ENCODE data around the gene FXYD5.
"Not testable (repeated sequence)": the region's sequence is repeated elsewhere in the genome, so short reads cannot be mapped to it uniquely, and the experiment has no call there.

The FXYD5 gene

DNA sequence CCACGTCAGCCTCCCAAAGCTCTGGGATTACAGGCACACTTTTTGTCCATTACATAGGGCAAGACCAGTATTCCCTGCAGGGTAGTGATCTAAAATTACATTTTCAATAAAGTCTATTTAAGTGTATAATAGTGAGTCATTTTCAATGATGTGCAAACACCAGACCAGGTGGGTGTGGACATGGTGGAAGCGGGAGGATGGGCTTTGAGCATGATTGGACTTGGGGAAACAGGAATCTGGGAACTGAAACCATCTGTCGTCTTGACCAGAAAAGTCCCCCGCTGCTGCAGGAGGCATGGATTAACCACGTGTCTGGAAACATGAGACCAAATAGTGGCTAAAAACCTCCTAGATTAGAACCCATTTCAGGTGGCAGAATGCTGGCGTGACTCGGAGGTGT lies 34.0 kb upstream of the FXYD5 start:
- no peak for DNase-seq
- ATAC-seq, result no peak

DNA sequence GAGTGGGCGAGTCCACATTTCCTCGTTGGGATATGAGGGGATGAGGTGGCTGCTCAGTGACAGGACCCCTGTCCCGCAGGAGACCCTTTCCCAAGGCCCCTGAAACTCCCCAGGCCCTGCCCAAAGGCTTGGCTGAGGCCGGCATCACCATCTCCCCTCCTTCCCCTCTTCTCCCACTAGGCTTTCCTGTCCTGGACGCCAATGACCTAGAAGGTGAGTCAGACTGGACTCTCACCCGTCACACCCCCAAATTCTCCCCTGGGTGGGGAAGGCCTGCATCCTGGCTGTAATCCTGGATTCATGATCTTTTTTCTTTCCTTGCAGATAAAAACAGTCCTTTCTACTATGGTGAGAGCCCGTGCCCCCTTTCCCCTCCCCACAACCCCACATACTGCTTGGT lies 33.6 kb upstream of the FXYD5 start:
- ATAC-seq (no peak), DNase-seq (no peak)

DNA sequence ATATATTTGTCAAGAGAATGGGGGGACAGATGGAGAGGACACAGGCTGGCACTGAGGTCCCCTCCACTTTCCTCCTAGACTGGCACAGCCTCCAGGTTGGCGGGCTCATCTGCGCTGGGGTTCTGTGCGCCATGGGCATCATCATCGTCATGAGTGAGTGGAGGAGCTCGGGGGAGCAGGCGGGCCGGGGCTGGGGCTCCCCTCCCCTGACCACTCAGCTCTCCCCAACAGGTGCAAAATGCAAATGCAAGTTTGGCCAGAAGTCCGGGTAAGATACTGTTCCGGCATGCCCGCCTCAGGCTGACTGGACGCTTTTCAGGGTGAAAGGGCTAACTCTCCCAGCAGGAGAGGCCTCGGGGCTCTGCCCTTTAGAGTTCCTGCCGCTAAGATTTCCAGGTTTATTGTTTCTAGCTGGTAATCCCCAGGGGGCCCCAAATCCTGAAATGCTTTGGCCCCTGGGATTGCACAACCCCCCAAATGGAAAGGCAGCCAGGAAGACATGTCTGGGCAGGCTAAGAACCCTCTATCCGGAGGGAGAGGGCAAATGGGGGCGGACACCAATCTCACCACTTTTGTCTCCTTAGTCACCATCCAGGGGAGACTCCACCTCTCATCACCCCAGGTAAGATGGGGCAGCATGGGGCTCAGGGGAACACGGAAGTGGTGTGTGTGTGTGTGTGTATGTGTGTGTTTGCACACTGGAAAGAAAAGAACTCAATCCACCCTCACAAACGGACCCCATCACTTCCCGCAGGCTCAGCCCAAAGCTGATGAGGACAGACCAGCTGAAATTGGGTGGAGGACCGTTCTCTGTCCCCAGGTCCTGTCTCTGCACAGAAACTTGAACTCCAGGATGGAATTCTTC lies 31.6 kb upstream of the FXYD5 start:
- no peak for DNase-seq
- no peak for ATAC-seq

DNA sequence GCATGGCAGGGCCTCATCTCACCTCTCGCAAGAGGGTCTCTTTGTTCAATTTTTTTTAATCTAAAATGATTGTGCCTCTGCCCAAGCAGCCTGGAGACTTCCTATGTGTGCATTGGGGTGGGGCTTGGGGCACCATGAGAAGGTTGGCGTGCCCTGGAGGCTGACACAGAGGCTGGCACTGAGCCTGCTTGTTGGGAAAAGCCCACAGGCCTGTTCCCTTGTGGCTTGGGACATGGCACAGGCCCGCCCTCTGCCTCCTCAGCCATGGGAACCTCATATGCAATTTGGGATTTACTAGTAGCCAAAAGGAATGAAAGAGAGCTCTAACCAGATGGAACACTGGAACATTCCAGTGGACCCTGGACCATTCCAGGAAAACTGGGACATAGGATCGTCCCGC lies 31.0 kb upstream of the FXYD5 start:
- ATAC-seq (no peak), DNase-seq (no peak)

DNA sequence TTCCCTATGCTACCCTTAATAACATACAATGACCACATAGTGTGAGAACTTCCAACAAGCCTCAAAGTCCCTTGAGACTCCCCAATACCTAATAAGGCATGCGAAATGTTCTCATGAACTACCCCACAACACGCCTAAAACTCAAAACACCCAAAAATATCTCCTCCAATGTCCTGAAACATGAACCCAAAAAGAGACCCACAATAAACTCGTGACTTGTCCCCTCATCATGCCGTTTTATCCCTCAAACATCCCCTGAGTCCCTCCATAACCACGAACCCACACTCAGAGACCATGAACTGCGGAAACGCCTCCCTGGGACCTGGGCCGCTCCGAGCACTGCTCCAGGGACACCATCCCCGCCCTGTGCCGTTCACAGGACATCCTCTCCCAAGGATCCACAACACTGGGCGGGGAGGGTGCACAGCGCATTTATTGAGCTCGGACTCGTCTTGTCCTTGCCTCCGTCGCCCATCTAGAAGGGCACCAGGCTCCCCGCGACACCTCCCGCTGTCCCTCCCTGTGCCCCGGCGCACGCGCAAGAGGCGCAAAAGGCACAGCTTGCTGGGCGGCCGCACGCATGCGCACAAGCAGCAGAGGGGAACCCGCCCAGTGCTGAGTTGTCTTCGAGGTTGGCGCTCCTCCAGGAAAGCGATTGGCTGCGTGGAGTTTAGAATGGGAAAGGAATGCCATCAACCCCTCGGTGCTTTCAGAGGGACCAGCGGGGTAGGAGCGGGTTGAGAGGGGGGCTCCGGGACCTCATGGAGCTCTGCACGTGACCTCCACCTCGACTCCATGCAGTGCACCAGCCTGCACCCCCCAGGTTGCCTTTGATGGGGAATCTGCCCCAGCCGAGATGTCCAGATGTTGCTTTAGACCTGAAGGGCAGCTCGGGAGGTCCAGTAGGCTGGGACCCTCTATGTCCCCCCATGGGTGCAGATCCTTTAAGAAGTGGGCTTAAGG lies 30.2 kb upstream of the FXYD5 start:
- ATAC-seq (peak; percentile 91), DNase-seq (peak; percentile 91)

DNA sequence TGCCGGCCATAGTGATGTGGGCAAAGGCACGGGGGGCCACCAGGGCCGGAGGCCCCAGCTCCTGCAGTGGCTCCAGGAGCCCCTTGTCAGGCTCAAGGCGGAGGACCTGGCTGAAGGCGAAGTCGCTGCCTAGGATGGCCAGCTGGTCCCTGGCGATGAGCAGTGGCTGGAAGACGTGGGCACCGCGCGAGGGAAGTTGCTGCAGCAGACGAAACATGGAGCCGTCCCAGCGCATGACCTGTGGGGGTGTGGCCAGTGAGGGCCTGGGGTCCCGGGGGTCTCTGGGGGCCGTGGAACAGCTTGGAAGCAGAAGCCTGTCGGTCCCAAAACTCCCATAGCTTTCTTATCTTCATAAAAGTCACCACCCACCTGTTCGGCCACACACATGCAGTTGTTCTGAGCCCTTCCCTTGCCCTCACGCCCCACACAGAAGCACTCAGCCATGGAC lies 29.2 kb upstream of the FXYD5 start:
- DNase-seq, result no peak
- ATAC-seq, result no peak

DNA sequence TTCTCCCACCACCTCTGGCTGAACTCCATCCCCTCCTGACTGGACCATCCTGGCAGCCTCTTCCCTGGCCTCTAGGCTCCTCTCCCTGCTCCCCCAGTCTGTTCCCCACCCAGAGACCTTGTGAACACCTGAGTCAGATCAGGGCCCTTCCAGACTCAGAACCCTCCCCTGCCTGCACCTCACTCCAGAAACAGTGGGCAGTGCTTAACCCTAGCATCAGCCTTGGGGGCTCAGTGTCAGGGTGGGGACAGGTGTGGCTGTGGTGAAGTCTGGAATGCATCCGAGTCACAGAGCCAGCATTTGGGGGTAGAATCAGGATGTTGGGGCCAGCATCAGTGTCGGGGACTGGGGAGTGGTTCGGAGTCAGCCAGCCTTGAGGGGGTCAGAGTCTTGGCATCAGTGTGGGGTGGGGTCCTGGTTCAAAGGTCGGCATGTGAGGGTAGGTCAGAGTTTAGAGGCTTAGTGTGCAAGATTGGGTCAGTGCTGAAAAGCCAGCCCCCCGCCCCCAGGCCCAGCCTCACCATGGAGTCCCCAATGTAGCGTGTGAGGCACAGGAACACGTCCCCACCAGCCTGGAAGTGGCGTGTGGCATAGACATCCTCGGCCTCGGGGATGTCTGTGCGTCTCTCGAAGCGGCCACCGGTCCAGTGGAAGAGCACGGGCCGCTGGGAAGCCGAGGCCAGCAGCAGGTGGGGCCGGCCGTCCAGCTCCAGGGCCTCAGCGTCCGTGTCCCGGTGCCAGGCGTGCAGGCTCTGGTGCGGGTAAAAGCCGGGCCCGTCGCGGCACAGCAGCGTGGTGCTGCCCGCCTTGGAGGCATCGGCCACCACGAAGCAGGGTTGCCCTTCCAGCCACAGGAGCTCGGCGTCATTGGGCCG lies 28.5 kb upstream of the FXYD5 start:
- DNase-seq, result no peak
- no peak for ATAC-seq

DNA sequence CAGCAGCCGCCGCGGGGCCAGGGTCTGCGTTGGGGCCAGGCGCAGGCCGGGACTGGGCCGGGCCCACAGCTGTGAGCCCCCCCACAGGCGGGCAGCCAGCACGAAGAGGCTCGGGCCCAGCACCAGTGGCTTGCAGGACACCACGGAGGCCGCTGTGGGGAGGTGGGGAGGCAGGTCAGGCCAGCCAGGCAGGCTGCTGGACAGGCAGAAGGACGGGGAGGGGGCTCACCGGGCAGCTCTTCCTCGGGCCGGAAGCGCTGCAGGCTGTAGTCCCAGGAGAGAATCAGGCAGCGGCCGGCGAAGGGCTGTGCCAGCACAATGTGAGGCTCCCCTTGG lies 27.9 kb upstream of the FXYD5 start:
- DNase-seq (no peak), ATAC-seq (no peak)

DNA sequence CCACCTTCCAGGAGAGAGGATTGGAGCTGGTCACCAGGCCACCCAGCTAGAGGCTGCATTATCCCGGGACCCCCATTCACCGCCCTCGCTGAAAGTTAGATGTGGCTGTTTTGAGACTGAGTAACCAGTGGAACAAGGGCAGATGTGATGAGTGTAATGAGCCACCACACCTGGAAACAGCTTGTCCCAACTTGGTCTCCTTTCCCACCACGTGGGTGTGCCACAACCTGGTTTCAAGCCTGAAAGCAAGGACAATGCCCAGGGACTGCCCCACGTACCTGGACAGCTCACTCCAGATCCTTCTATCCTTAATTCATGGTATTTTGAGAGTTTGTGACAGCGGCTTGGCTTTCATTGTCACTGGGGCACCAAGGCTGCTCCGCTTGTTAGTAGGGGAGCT lies 26.7 kb upstream of the FXYD5 start:
- no peak for ATAC-seq
- no peak for DNase-seq

DNA sequence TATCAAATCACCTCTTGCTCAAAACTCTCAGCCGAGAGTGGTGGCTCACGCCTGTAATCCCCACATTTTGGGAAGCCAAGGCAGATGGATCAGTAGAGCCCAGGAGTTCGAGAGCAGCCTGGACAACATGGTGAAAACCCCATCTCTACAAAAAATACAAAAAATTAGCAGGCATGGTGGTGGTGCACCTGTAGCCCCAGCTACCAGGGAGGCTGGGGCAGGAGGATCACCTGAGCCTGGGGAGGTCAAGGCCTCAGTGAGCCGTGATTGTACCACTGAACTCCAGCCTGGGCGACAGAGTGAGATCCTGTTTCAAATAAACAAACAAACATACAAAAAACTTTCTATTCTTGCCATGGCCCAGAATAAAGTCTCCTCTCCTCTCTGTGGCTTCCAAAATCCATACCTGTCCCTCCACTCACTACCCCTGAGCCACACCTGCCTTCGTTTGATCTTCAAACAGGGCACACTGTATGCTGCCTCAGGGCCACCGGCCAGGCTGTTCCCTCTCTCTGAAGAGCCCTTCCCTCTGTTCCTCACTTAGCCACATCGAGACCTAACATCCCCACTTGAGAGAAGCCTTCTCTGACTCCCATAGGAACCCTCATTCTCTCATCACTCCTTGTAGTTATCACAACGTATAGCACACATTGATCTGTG lies 26.0 kb upstream of the FXYD5 start:
- DNase-seq, result no peak
- no peak for ATAC-seq

DNA sequence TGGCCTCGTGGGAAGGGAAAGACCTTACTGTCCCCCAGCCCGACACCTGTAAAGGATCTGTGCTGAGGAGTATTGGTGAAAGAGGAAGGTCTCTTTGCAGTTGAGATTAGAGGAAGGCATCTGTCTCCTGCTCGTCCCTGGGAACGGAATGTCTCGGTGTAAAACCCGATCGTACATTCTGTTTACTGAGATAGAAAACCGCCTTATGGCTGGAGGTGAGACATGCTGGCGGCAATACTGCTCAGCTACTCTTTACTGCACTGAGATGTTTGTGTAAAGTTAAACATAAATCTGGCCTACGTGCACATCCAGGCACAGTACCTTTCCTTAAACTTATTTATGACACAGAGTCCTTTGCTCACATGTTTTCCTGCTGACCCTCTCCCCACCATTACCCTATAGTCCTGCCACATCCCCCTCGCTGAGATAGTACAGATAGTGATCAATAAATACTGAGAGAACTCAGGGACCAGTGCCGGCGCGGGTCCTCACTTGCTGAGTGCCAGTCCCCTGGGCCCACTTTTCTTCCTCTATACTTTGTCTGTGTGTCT lies 24.7 kb upstream of the FXYD5 start:
- not testable (repeated sequence) for DNase-seq, ATAC-seq

DNA sequence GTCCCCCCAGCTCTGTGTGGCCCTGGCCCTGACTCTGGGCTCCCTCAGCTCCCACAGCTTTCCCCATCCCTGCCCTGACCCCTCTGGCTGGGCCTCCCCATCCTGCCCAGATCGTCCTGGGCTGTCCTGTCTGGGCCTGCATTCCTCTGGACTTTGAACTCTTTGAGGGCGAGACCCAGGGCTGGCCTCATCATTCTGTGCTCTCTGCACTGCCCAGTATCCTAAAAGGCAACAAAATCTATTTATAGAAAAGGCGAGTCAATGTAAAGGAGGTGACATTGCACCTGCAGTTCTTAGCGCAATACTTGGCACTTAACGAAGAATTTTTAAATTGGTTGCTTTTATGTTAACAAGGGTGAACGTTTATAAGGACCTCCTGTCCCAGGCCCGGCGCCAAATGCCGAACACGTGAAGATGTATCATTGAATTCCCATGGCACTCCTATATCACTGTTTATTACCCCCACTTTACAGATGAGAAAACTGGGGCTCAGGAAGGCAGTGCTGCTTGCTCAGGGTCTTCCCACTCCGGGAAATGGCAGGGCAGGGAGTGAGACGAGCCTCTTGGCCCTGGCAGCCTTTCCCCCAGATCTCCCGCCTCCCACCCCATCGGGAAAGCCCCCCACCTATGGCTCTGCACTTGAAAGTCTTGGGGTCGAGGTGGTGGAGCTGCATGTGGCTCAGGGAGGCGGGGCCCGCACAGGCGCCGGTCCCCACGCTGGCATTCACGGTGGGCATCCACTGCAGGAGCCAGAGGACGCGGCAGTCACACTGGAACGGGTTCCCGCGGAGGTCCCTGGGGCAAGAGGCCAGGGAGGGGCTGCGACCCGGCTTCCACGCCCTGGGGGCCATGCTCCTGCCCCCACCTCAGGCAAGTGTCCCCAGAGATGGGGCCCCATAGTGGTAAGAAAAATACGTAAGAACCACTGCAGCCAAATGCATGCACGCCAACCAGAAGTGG lies 23.5 kb upstream of the FXYD5 start:
- no peak for DNase-seq
- ATAC-seq, result no peak

DNA sequence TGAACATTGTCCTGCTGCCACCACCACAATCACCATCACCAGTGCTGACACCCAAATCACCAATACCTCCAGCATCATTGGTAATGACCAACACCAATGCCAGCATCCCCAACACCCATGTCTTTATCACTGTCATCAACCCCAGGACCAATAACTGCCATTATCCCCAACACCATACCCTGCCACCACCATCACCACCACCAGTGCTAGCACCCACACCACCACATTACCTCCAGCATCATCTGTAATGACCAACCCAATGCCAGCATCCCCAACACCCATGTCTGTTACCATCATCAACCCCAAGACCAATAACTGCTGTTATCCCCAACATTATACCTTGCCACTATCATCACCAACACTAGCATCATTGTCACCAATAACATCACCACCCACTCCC lies 22.3 kb upstream of the FXYD5 start:
- DNase-seq (no peak), ATAC-seq (no peak)

DNA sequence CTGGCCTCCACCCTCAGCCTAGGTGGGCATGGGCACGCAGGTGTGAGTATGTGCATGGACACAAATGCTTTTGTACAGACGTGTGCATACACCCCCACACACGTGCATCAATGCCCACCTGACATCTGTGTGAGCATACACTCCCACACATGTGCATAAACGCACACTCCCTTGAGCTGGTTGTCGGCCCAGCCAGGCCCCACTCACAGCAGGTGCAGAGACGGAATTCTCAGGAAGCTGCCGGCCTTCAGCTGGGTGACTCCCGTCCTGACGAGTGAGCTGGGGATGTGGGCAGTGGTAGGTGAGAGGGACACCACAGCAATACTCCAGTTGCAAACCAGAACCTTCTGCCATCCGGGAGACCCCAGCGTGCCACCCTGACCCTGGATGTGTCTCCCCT lies 20.7 kb upstream of the FXYD5 start:
- ATAC-seq (no peak), DNase-seq (no peak)

DNA sequence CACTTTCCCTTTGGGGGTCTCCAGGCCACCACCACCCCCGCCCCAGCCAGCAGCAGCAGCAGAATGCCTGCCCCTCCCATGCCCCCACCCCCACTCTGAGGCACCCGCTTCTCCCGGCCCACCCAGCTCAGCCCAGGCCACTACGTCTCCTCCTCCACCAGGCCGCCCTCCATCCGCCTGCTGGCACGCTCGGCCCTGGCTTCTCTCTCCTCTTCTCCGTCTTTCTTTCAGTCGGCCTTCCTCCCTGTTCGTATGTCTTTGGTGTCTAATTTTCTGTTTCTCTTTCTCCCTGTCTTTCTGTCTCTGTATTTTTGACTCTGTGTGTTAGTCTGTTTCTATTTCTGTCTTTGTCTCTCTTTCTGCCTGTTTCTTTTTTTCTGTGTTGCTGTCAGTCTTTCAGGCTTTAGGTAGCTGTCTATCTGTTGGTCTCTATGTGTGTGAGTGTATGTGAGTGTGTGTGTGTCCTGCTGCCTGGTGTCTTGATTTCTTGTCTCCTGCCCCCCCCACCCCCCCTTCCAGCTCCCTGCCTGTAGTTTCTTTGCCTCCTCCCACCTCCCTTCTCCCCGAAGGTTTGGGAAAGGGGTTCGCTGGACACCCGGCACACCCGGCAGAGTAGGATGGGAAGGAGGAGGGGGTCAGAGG lies 19.8 kb upstream of the FXYD5 start, which contains the start of gene LGI4:
Gene LGI4 (minus strand): TSS at position 459 of the 642 bp plus-strand sequence. CDS start 379 bp downstream, at position 80.
- DNase-seq (no peak), ATAC-seq (no peak)

DNA sequence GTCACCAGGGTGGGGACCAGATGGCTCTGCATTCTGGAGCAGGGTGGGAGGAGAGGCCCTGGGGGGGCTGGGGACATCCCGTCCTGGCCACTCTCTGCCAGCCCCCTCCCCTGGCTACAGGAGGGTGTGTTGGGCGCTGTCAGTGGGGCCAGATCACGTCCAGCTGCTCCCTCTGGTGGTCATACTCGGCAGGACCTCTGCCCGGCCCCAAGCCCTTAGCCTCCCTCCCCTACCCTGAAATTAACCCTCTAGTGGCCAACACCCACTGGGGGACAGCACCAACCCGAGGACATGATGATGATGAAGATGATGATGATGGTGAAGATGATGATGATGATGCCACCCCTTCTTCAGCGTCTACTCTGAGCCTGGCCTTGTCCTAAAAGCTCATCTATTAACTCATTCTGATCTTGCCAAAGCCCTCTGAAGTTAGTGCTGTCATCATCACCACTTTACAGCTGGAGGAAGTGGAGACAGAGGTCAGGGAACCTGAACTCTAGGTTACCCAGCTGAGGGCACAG lies 19.1 kb upstream of the FXYD5 start:
- peak; percentile 81 for DNase-seq
- ATAC-seq, result peak; percentile 75

DNA sequence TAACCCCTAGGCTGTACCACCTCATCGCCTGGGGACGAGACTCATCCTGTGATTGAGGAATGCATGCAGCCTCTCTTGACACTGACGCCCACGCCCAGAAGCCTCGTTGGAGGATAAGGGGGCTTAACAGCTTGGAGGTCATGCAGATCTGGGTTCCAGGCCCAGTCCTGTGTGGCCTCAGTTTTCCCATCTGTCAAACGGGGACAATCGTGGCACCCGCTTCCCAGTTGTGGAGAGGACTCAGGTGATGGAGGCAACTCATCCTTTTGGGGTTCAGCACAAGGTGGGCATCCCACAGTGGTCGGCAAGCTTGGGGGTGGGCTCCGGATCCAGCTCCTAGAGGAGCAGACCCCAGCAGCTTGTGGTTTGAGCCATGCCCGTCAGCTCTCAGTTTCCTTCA lies 18.3 kb upstream of the FXYD5 start:
- ATAC-seq (no peak), DNase-seq (no peak)

DNA sequence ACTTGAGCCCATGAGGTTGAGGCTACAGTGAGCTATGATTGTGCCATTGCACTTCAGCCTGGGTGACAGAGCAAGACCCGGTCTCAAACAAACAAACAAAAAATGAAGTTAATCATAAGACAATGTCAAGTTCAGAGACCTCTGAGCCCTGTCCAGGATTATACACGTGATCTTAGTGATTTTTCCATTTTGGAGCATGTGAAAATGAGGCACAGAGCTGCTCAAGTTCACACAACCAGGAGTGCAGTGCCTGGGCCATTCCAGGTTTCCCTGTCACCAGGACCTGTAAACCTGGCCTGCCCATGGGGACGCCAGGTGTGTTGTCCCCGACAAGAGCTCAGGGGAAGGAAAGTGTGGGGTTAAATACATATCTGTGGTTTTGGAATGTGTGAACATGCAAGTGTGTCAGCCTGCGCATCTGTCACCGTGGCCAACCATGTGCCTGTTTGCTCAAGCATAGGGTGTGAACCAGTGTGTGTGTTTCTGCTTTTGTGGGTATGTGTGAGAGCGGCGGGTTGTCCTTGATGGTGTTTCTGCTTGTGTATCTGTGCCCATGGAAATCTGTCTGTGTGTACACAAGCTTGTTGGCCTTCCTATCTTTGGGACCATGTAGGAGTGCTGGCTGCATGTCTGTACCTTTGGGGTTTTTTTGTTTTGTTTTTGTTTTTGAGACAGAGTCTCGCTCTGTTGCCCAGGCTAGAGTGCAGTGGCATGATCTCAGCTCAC lies 17.4 kb upstream of the FXYD5 start:
- no peak for ATAC-seq

More for the DNA sequence above, 17.4 kb upstream of the FXYD5 start:
- DNase-seq, result no peak
